ENCODE data around the gene RAPGEF3.

GRCh38 chr12:47777151-47777550 is 18.5 kb upstream of the RAPGEF3 start:
- no peak for TF ChIP-seq TAF1 (IDR thresholded peaks at IDR 0.05; ENCODE audit: low read depth, low read length)
- no peak for TF ChIP-seq POLR2A (IDR thresholded peaks at IDR 0.05; ENCODE audit: low read depth, low read length)
- TF ChIP-seq POLR2AphosphoS5 (IDR thresholded peaks at IDR 0.05; ENCODE audit: low read depth, low read length) = no peak

Measured in GM12891 (cell line).